SK-N-SH (cell line): Measurements from ENCODE around the gene STK4.

Source experiments
- CHD2 ChIP-seq: fragments of 150-350 bp; IDR thresholded peaks from 2 replicates; pipeline ENCODE4 v1.6.1; 2018; ENCODE audit warnings: low read length; ENCODE audit not compliant: partially characterized antibody
- EZH2phosphoT487 ChIP-seq: fragments of 200-600 bp; sonication (generic); IDR thresholded peaks from 2 replicates; pipeline ENCODE4 v1.6.1; 2017; ENCODE audit warnings: low read depth, mixed run types, mild to moderate bottlenecking, antibody characterized with exemption, moderate library complexity, borderline replicate concordance
- FOXM1 ChIP-seq: IDR thresholded peaks from 2 replicates; pipeline ENCODE4 v1.4.0; 2012; ENCODE audit warnings: low read depth, mild to moderate bottlenecking
- GABPA ChIP-seq: IDR thresholded peaks from 2 replicates; pipeline ENCODE4 v1.4.0; 2012; ENCODE audit warnings: low read depth, mild to moderate bottlenecking
- MEF2A ChIP-seq: IDR thresholded peaks from 2 replicates; pipeline ENCODE4 v1.4.0; 2012; ENCODE audit warnings: low read depth, borderline replicate concordance
- POLR2AphosphoS5 ChIP-seq: IDR thresholded peaks from 2 replicates; pipeline ENCODE4 v1.6.1; 2012; ENCODE audit warnings: low read depth, low read length
- RAD21 ChIP-seq: IDR thresholded peaks from 2 replicates; pipeline ENCODE4 v1.6.1; 2012; ENCODE audit warnings: mild to moderate bottlenecking, low read length
- RXRA ChIP-seq: IDR thresholded peaks from 2 replicates; pipeline ENCODE4 v1.4.0; 2012; ENCODE audit warnings: low read depth, mild to moderate bottlenecking, borderline replicate concordance
- SMC3 ChIP-seq: IDR thresholded peaks from 2 replicates; pipeline ENCODE4 v1.6.1; 2012; ENCODE audit warnings: low read depth, low read length, improper control_type of control experiment
- YY1 ChIP-seq: IDR thresholded peaks from 2 replicates; pipeline ENCODE4 v1.4.0; 2012; ENCODE audit warnings: low read depth, mild to moderate bottlenecking
- TF ChIP-seq, protein P1 (sequence below): fragments of 200-600 bp; sonication (generic); IDR thresholded peaks from 2 replicates; pipeline ENCODE4 v1.6.1; 2017; ENCODE audit warnings: antibody characterized with exemption, mild to moderate bottlenecking, moderate library complexity
- TF ChIP-seq, protein P2 (sequence below): IDR thresholded peaks from 2 replicates; pipeline ENCODE4 v1.4.0; 2012; ENCODE audit warnings: low read depth, borderline replicate concordance
- TF ChIP-seq, protein P3 (sequence below): IDR thresholded peaks from 2 replicates; pipeline ENCODE4 v1.4.0; 2012; ENCODE audit warnings: low read depth

DNA sequence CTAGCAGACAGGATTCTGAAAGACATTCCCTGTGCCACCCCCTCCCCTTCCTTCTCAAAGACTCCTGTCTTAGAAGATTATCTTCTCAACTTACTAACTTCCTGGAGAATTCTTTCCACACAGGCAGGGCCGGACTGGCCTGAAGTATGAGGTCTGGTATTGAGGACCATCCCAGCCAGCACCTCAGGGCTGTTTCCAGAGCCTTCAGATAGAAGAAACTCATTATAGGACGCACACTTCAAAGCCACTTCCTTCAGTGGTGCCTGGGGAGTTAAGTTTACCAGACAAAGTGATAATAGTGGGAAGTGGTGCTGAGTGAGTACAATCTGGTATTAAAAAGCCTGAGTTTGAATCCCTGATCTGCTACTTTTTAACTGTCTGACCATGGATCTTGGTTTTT is 119.0 kb downstream of the STK4 start:
- TF ChIP-seq EZH2phosphoT487 (no peak), MEF2A (no peak), SMC3 (no peak), CHD2 (no peak), RXRA (no peak), RAD21 (no peak), POLR2AphosphoS5 (no peak), FOXM1 (no peak), GABPA (no peak), YY1 (no peak)
- TF ChIP-seq, protein P1, sequence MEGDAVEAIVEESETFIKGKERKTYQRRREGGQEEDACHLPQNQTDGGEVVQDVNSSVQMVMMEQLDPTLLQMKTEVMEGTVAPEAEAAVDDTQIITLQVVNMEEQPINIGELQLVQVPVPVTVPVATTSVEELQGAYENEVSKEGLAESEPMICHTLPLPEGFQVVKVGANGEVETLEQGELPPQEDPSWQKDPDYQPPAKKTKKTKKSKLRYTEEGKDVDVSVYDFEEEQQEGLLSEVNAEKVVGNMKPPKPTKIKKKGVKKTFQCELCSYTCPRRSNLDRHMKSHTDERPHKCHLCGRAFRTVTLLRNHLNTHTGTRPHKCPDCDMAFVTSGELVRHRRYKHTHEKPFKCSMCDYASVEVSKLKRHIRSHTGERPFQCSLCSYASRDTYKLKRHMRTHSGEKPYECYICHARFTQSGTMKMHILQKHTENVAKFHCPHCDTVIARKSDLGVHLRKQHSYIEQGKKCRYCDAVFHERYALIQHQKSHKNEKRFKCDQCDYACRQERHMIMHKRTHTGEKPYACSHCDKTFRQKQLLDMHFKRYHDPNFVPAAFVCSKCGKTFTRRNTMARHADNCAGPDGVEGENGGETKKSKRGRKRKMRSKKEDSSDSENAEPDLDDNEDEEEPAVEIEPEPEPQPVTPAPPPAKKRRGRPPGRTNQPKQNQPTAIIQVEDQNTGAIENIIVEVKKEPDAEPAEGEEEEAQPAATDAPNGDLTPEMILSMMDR: no peak
- TF ChIP-seq, protein P2, sequence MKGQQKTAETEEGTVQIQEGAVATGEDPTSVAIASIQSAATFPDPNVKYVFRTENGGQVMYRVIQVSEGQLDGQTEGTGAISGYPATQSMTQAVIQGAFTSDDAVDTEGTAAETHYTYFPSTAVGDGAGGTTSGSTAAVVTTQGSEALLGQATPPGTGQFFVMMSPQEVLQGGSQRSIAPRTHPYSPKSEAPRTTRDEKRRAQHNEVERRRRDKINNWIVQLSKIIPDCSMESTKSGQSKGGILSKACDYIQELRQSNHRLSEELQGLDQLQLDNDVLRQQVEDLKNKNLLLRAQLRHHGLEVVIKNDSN: no peak
- TF ChIP-seq, protein P3, sequence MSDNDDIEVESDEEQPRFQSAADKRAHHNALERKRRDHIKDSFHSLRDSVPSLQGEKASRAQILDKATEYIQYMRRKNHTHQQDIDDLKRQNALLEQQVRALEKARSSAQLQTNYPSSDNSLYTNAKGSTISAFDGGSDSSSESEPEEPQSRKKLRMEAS: no peak
